GM23338 (cell line): ENCODE measurements around the gene AP2B1. TPM values are rescaled to one million over a fixed set of nuclear protein-coding genes. Genes with fewer than 3 reads are reported as not detected.

Experiments used
- ATAC-seq: fragments of 200-7000 bp; cut with Tn5 transposase; 3 replicates; pipeline ENCODE4 v1.9.1; 2020
- DNase-seq: peaks from one replicate; pipeline ENCODE4 v3.0.0-alpha.2; 2015; ENCODE audit warnings: low spot score
- H2AFZ ChIP-seq: fragments of 200-600 bp; sonication (generic); 2 replicates; pipeline ENCODE4 v1.8.0; 2016; ENCODE audit warnings: antibody characterized with exemption, mild to moderate bottlenecking, moderate library complexity
- H3F3A ChIP-seq: fragments of 200-600 bp; sonication (generic); replicated peaks from 2 replicates; pipeline ENCODE4 v1.8.0; 2017; ENCODE audit warnings: antibody characterized with exemption, mixed run types, low read depth
- H3K27ac ChIP-seq: fragments of 200-600 bp; sonication (generic); 2 replicates; pipeline ENCODE4 v1.6.1; 2016; ENCODE audit warnings: low read depth
- H3K27me3 ChIP-seq: fragments of 200-600 bp; sonication (generic); 2 replicates; pipeline ENCODE4 v1.8.0; 2016; ENCODE audit warnings: mild to moderate bottlenecking, mixed run types, moderate library complexity; ENCODE audit not compliant: insufficient read depth
- H3K36me3 ChIP-seq: fragments of 200-600 bp; sonication (generic); 2 replicates; pipeline ENCODE4 v1.8.0; 2016; ENCODE audit warnings: mild to moderate bottlenecking; ENCODE audit not compliant: insufficient read depth
- H3K4me1 ChIP-seq: fragments of 200-600 bp; sonication (generic); 2 replicates; pipeline ENCODE4 v1.8.0; 2016; ENCODE audit warnings: mild to moderate bottlenecking, moderate library complexity; ENCODE audit not compliant: insufficient read depth
- H3K4me2 ChIP-seq: fragments of 200-600 bp; sonication (generic); 2 replicates; pipeline ENCODE4 v1.7.1; 2017; ENCODE audit warnings: mixed run types
- H3K4me3 ChIP-seq: fragments of 200-600 bp; sonication (generic); 2 replicates; pipeline ENCODE4 v1.6.1; 2016; ENCODE audit warnings: mixed run types
- H3K79me2 ChIP-seq: fragments of 200-600 bp; sonication (generic); replicated peaks from 2 replicates; pipeline ENCODE4 v1.8.0; 2017; ENCODE audit warnings: mild to moderate bottlenecking; ENCODE audit not compliant: insufficient read depth
- H3K9me2 ChIP-seq: fragments of 200-600 bp; sonication (generic); 2 replicates; pipeline ENCODE4 v1.8.0; 2017; ENCODE audit not compliant: insufficient read depth
- H4K20me1 ChIP-seq: fragments of 200-600 bp; sonication (generic); replicated peaks from 2 replicates; pipeline ENCODE4 v1.8.0; 2017; ENCODE audit warnings: mild to moderate bottlenecking; ENCODE audit not compliant: insufficient read depth
- H3K27ac Mint-ChIP-seq: 2 replicates; pipeline ENCODE4 v1.8.0; 2020; ENCODE audit warnings: inconsistent platforms, mild to moderate bottlenecking, moderate library complexity, mixed read lengths
- H3K27me3 Mint-ChIP-seq: 3 replicates; pipeline ENCODE4 v1.8.0; 2022; ENCODE audit warnings: low read depth, mild to moderate bottlenecking, moderate library complexity, mixed read lengths, inconsistent platforms; ENCODE audit not compliant: insufficient read depth, poor library complexity
- H3K36me3 Mint-ChIP-seq: 3 replicates; pipeline ENCODE4 v1.8.0; 2021; ENCODE audit warnings: low read depth, mild to moderate bottlenecking, inconsistent platforms, moderate library complexity, mixed read lengths
- H3K4me1 Mint-ChIP-seq: 3 replicates; pipeline ENCODE4 v1.8.0; 2020; ENCODE audit warnings: mild to moderate bottlenecking, inconsistent platforms, mixed read lengths
- H3K4me3 Mint-ChIP-seq: 3 replicates; pipeline ENCODE4 v1.8.0; 2021; ENCODE audit warnings: moderate library complexity, mild to moderate bottlenecking, inconsistent platforms, mixed read lengths
- H3K9me3 Mint-ChIP-seq: 3 replicates; pipeline ENCODE4 v1.8.0; 2020; ENCODE audit warnings: moderate library complexity, mild to moderate bottlenecking, inconsistent platforms, mixed read lengths
- EZH2 ChIP-seq: fragments of 200-600 bp; sonication (generic); IDR thresholded peaks from one replicate; pipeline ENCODE4 v1.8.0; 2017; ENCODE audit warnings: antibody characterized with exemption, mild to moderate bottlenecking, low read depth; ENCODE audit not compliant: unreplicated experiment
- EZH2phosphoT487 ChIP-seq: fragments of 200-600 bp; sonication (generic); IDR thresholded peaks from one replicate; pipeline ENCODE4 v1.8.1; 2018; ENCODE audit warnings: antibody characterized with exemption; ENCODE audit not compliant: unreplicated experiment
- JUNB ChIP-seq: IDR thresholded peaks from one replicate; pipeline ENCODE4 v1.6.1; 2016; ENCODE audit warnings: antibody characterized with exemption; ENCODE audit not compliant: unreplicated experiment
- NANOG ChIP-seq: IDR thresholded peaks from 2 replicates; pipeline ENCODE4 v1.6.1; 2016; ENCODE audit warnings: antibody characterized with exemption, borderline replicate concordance
- POLR2AphosphoS5 ChIP-seq: IDR thresholded peaks from 2 replicates; pipeline ENCODE4 v1.6.1; 2016; ENCODE audit warnings: antibody characterized with exemption, low read depth
- STAT1 ChIP-seq: IDR thresholded peaks from one replicate; pipeline ENCODE4 v1.6.1; 2016; ENCODE audit warnings: antibody characterized with exemption; ENCODE audit not compliant: unreplicated experiment
- ZNF114 ChIP-seq: fragments of 250-450 bp; sonication (Bioruptor Pico); IDR thresholded peaks from 2 replicates; pipeline ENCODE4 v1.5.0; 2020; ENCODE audit warnings: mild to moderate bottlenecking, moderate library complexity
- ZNF331 ChIP-seq: fragments of 250-450 bp; sonication (Bioruptor Pico); IDR thresholded peaks from 2 replicates; pipeline ENCODE4 v1.5.0; 2020; ENCODE audit warnings: low read depth, mild to moderate bottlenecking, moderate library complexity
- polyA plus RNA-seq: library from polyadenylated mRNA; unstranded; fragments of >200 nt; fragmentation: Nextera tagmentation; extraction: Ambion mirVana; gene quantifications from 2 replicates; pipeline ENCODE4 v1.2.1, GENCODE V29; 2016
- total RNA-seq: library from RNA; depleted of rRNA; stranded (reverse); fragments of >200 nt; shearing (Covaris generic); gene quantifications from 2 replicates; pipeline ENCODE4 v1.2.3, GENCODE V29; 2014
- TF ChIP-seq, protein P1 (sequence below), 2 experiments: fragments of 200-600 bp in 1 of 2; sonication (generic) in 1 of 2; conservative IDR thresholded peaks; 2 replicates each; pipeline versions ENCODE4 v1.5.1 to v1.6.1; 2016 to 2017; ENCODE audit warnings: antibody characterized with exemption in 2 of 2, low read depth in 2 of 2, mild to moderate bottlenecking in 2 of 2, moderate library complexity in 1 of 2
- TF ChIP-seq, protein P2 (sequence below): IDR thresholded peaks from one replicate; pipeline ENCODE4 v1.6.1; 2018; ENCODE audit warnings: antibody characterized with exemption; ENCODE audit not compliant: unreplicated experiment
- TF ChIP-seq, protein P3 (sequence below): IDR thresholded peaks from 2 replicates; pipeline ENCODE4 v1.6.1; 2016; ENCODE audit warnings: antibody characterized with exemption

AP2B1 gene
- total and polyA plus RNA-seq, 2 experiments from 2014 or later = 89.7 to 144 TPM

DNA sequence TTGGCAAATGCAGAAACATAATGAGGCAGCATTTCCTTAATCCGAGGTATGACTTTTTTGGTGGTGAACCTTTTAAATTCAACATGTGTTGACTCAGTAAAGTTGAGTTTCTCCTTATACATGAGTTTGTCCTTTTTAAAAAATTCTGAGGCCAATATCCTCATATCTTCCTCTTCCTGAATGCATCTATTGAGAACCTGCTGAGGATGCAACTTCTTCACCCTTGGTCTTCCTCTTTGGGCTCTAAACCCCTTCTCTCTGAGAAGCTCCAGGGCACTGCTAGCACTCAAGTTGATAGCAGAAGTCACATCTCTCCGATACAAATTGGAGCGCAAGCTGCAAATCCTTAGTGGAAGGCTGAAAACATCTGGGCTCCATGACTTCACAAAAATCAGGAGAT lies 29.8 kb upstream of the AP2B1 start (continued):
- TF ChIP-seq, protein P1, sequence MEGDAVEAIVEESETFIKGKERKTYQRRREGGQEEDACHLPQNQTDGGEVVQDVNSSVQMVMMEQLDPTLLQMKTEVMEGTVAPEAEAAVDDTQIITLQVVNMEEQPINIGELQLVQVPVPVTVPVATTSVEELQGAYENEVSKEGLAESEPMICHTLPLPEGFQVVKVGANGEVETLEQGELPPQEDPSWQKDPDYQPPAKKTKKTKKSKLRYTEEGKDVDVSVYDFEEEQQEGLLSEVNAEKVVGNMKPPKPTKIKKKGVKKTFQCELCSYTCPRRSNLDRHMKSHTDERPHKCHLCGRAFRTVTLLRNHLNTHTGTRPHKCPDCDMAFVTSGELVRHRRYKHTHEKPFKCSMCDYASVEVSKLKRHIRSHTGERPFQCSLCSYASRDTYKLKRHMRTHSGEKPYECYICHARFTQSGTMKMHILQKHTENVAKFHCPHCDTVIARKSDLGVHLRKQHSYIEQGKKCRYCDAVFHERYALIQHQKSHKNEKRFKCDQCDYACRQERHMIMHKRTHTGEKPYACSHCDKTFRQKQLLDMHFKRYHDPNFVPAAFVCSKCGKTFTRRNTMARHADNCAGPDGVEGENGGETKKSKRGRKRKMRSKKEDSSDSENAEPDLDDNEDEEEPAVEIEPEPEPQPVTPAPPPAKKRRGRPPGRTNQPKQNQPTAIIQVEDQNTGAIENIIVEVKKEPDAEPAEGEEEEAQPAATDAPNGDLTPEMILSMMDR (conservative IDR thresholded peaks at IDR 0.05; ENCODE audit: low read depth in 2 of 2) = no peak
- TF ChIP-seq ZNF114 (CRISPR knock-in tag) (no peak), POLR2AphosphoS5 (no peak), NANOG (no peak), EZH2phosphoT487 (no peak)

DNA sequence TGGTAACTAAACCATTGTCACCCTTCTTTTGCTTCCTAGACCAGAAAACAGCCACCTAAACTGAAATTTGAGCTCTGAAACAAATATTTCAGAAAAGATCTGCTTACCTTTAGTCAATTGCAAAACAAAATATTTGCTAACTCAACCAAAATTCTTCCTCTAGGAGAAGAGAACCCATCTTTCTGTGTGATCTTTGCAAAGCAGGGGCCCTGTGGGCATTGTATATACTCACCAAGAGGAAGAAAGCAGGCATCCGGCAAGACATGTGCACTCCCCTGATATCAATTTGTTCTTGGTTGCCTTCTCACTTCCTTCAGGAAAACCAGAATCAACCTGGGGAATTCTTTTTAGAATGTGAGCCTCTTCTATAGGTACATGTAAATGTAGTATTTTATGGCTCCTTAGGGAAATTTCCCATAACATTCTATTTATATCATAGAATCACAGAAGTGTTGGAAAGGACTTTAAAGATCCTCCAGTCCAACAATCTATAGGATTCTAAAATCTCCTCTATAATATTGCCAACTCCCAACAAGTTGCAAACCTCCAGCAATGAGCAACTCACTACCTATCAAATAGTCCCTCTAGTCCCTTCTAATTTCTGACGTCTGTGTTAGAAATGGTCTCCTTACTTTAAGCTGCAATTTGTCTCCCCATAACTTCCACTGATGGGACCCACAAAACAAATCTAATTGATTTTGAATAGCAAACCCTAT lies 27.5 kb upstream of the AP2B1 start:
- no peaks in the 10 kb centered on the region for H3K9me2 ChIP-seq
- peaks cover 11% of the 10 kb centered on the region; the same call in 1 of the 2 replicates for H3K27me3 ChIP-seq
- no peak overlapping the region for H3K27ac ChIP-seq
- no peaks in the 10 kb centered on the region for H3K36me3 ChIP-seq
- Mint-ChIP-seq H3K4me1 (no peaks in the 10 kb centered on the region), H3K9me3 (no peaks in the 10 kb centered on the region), H3K27me3 (peaks cover 8% of the 10 kb centered on the region), H3K4me3 (no peak overlapping the region), H3K27ac (no peak overlapping the region), H3K36me3 (no peaks in the 10 kb centered on the region)
- no peaks in the 10 kb centered on the region for H4K20me1 ChIP-seq
- no peaks in the 10 kb centered on the region for H3F3A ChIP-seq
- no peak for ATAC-seq
- H3K4me2 ChIP-seq = no peak overlapping the region
- DNase-seq = no peak
- no peaks in the 10 kb centered on the region for H3K79me2 ChIP-seq
- no peaks in the 10 kb centered on the region for H3K4me1 ChIP-seq
- no peak overlapping the region for H3K4me3 ChIP-seq
- H2AFZ ChIP-seq = no peak overlapping the region
- TF ChIP-seq POLR2AphosphoS5 (no peak), NANOG (no peak), EZH2phosphoT487 (no peak), JUNB (no peak), STAT1 (no peak), ZNF331 (CRISPR knock-in tag) (no peak), EZH2 (no peak)
- TF ChIP-seq, protein P2, sequence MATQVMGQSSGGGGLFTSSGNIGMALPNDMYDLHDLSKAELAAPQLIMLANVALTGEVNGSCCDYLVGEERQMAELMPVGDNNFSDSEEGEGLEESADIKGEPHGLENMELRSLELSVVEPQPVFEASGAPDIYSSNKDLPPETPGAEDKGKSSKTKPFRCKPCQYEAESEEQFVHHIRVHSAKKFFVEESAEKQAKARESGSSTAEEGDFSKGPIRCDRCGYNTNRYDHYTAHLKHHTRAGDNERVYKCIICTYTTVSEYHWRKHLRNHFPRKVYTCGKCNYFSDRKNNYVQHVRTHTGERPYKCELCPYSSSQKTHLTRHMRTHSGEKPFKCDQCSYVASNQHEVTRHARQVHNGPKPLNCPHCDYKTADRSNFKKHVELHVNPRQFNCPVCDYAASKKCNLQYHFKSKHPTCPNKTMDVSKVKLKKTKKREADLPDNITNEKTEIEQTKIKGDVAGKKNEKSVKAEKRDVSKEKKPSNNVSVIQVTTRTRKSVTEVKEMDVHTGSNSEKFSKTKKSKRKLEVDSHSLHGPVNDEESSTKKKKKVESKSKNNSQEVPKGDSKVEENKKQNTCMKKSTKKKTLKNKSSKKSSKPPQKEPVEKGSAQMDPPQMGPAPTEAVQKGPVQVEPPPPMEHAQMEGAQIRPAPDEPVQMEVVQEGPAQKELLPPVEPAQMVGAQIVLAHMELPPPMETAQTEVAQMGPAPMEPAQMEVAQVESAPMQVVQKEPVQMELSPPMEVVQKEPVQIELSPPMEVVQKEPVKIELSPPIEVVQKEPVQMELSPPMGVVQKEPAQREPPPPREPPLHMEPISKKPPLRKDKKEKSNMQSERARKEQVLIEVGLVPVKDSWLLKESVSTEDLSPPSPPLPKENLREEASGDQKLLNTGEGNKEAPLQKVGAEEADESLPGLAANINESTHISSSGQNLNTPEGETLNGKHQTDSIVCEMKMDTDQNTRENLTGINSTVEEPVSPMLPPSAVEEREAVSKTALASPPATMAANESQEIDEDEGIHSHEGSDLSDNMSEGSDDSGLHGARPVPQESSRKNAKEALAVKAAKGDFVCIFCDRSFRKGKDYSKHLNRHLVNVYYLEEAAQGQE = no peak
- TF ChIP-seq, protein P3, sequence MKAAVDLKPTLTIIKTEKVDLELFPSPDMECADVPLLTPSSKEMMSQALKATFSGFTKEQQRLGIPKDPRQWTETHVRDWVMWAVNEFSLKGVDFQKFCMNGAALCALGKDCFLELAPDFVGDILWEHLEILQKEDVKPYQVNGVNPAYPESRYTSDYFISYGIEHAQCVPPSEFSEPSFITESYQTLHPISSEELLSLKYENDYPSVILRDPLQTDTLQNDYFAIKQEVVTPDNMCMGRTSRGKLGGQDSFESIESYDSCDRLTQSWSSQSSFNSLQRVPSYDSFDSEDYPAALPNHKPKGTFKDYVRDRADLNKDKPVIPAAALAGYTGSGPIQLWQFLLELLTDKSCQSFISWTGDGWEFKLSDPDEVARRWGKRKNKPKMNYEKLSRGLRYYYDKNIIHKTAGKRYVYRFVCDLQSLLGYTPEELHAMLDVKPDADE = no peak
- TF ChIP-seq, protein P1 (conservative IDR thresholded peaks at IDR 0.05; ENCODE audit: low read depth in 2 of 2) = no peak
